ENCODE results near the gene PKHD1. TPM values are rescaled to one million over a fixed set of nuclear protein-coding genes. Genes with fewer than 3 reads are reported as not detected.

Gene PKHD1
- total RNA-seq, 1 donor from 2014 or later, result 0.49 TPM

- Histone ChIP-seq H3K4me3 (no peak overlapping the region), H3K36me3 (no peaks in the 10 kb centered on the region), H3K27ac (no peak overlapping the region), H3K9me3 (no peaks in the 10 kb centered on the region), H3K4me1 (no peaks in the 10 kb centered on the region), H3K27me3 (no peaks in the 10 kb centered on the region)
- no peak for DNase-seq (ENCODE audit: extremely low spot score in 2 of 2)
- no peak for TF ChIP-seq POLR2AphosphoS5 (IDR thresholded peaks at IDR 0.05; ENCODE audit: insufficient read depth in 1 of 2, low read depth in 1 of 2)
- TF ChIP-seq CTCF (IDR thresholded peaks at IDR 0.05), result no peak
- no peak for TF ChIP-seq POLR2A (IDR thresholded peaks at IDR 0.05)
- intact Hi-C loops (cut with DNase I), result no loop called here
Observed at GRCh38 chr6:51620971-51621370, 466.4 kb downstream of the PKHD1 start.

GRCh38 chr6:51619042-51619799 lies 468.2 kb downstream of the PKHD1 start:
- H3K27ac ChIP-seq, result no peak overlapping the region
- DNase-seq (ENCODE audit: extremely low spot score in 2 of 2), result no peak
- H3K4me3 ChIP-seq, result no peak overlapping the region
- no peak for TF ChIP-seq POLR2AphosphoS5 (IDR thresholded peaks at IDR 0.05; ENCODE audit: insufficient read depth in 1 of 2, low read depth in 1 of 2)
- TF ChIP-seq CTCF (IDR thresholded peaks at IDR 0.05), result no peak
- no peak for TF ChIP-seq POLR2A (IDR thresholded peaks at IDR 0.05)
- intact Hi-C loops (cut with DNase I), result no loop called here
- no peaks in the 10 kb centered on the region for H3K36me3 ChIP-seq
- H3K27me3 ChIP-seq, result no peaks in the 10 kb centered on the region
- H3K4me1 ChIP-seq, result no peaks in the 10 kb centered on the region
- H3K9me3 ChIP-seq, result no peaks in the 10 kb centered on the region

GRCh38 chr6:51618563-51618962 lies 468.9 kb downstream of the PKHD1 start:
- H3K4me3 ChIP-seq, result no peak overlapping the region
- no peaks in the 10 kb centered on the region for H3K9me3 ChIP-seq
- no peak for DNase-seq (ENCODE audit: extremely low spot score in 2 of 2)
- no peak for TF ChIP-seq POLR2A (IDR thresholded peaks at IDR 0.05)
- TF ChIP-seq CTCF (IDR thresholded peaks at IDR 0.05), result peak in 2 of 3 experiments; percentile 5 to 11
- no peak for TF ChIP-seq POLR2AphosphoS5 (IDR thresholded peaks at IDR 0.05; ENCODE audit: insufficient read depth in 1 of 2, low read depth in 1 of 2)
- intact Hi-C loops (cut with DNase I), result no loop called here
- no peaks in the 10 kb centered on the region for H3K4me1 ChIP-seq
- H3K27me3 ChIP-seq, result no peaks in the 10 kb centered on the region
- no peaks in the 10 kb centered on the region for H3K36me3 ChIP-seq
- no peak overlapping the region for H3K27ac ChIP-seq

GRCh38 chr6:51617751-51618150 lies 469.7 kb downstream of the PKHD1 start:
- H3K27ac ChIP-seq, result no peak overlapping the region
- no peaks in the 10 kb centered on the region for H3K36me3 ChIP-seq
- H3K9me3 ChIP-seq, result no peaks in the 10 kb centered on the region
- H3K4me1 ChIP-seq, result no peaks in the 10 kb centered on the region
- no peak for DNase-seq (ENCODE audit: extremely low spot score in 2 of 2)
- no peaks in the 10 kb centered on the region for H3K27me3 ChIP-seq
- TF ChIP-seq POLR2AphosphoS5 (IDR thresholded peaks at IDR 0.05; ENCODE audit: insufficient read depth in 1 of 2, low read depth in 1 of 2) (no peak), POLR2A (IDR thresholded peaks at IDR 0.05) (no peak), CTCF (IDR thresholded peaks at IDR 0.05) (no peak)
- intact Hi-C loops (cut with DNase I), result no loop called here
- no peak overlapping the region for H3K4me3 ChIP-seq

GRCh38 chr6:51616243-51616642 lies 471.2 kb downstream of the PKHD1 start:
- Histone ChIP-seq H3K27ac (no peak overlapping the region), H3K4me1 (no peaks in the 10 kb centered on the region), H3K27me3 (no peaks in the 10 kb centered on the region), H3K4me3 (no peak overlapping the region), H3K36me3 (no peaks in the 10 kb centered on the region), H3K9me3 (no peaks in the 10 kb centered on the region)
- intact Hi-C loops (cut with DNase I), result no loop called here
- TF ChIP-seq CTCF (IDR thresholded peaks at IDR 0.05) (no peak), POLR2AphosphoS5 (IDR thresholded peaks at IDR 0.05; ENCODE audit: insufficient read depth in 1 of 2, low read depth in 1 of 2) (no peak)
- DNase-seq (ENCODE audit: extremely low spot score in 2 of 2), result no peak
